Parathyroid adenoma (tissue), 2 donors: ENCODE measurements around the gene VAV3.

Experiments used
- H2AFZ ChIP-seq: fragments of 300-600 bp; sonication (generic); one replicate; pipeline ENCODE4 v1.7.0; 2017; ENCODE audit warnings: antibody characterized with exemption, mild to moderate bottlenecking
- H3K27ac ChIP-seq: fragments of 300-600 bp; sonication (generic); one replicate; pipeline ENCODE4 v1.7.0; 2017
- H3K27me3 ChIP-seq: fragments of 300-600 bp; sonication (generic); one replicate; pipeline ENCODE4 v1.7.0; 2017; ENCODE audit warnings: low read length; ENCODE audit not compliant: control insufficient read depth, insufficient read depth
- H3K36me3 ChIP-seq: fragments of 300-600 bp; sonication (generic); one replicate; pipeline ENCODE4 v1.7.0; 2017; ENCODE audit warnings: low read length; ENCODE audit not compliant: control insufficient read depth, insufficient read depth
- H3K4me1 ChIP-seq: fragments of 300-600 bp; sonication (generic); one replicate; pipeline ENCODE4 v1.7.0; 2017; ENCODE audit warnings: control low read depth
- H3K4me2 ChIP-seq: fragments of 300-600 bp; sonication (generic); one replicate; pipeline ENCODE4 v1.7.0; 2017; ENCODE audit warnings: low read length
- H3K4me3 ChIP-seq: fragments of 300-600 bp; sonication (generic); one replicate; pipeline ENCODE4 v1.7.0; 2017; ENCODE audit warnings: low read depth, low read length
- H3K79me2 ChIP-seq: fragments of 300-600 bp; sonication (generic); one replicate; pipeline ENCODE4 v1.7.0; 2017; ENCODE audit warnings: control low read depth
- H3K9ac ChIP-seq: fragments of 300-600 bp; sonication (generic); one replicate; pipeline ENCODE4 v1.7.0; 2017; ENCODE audit warnings: mild to moderate bottlenecking
- H3K9me3 ChIP-seq: fragments of 300-600 bp; sonication (generic); one replicate; pipeline ENCODE4 v1.7.0; 2017; ENCODE audit warnings: low read length; ENCODE audit not compliant: control insufficient read depth
- CTCF ChIP-seq: fragments of 300-600 bp; sonication (generic); IDR thresholded peaks from one replicate; pipeline ENCODE4 v1.7.0; 2017; ENCODE audit warnings: antibody characterized with exemption, mild to moderate bottlenecking
- donor health status: primary hyperparathyroidism.

Gene VAV3

GRCh38 chr1:107879346-107879745 lies 85.6 kb downstream of the VAV3 start:
- Histone ChIP-seq H2AFZ (no peak overlapping the region), H3K79me2 (no peaks in the 10 kb centered on the region), H3K27ac (no peak overlapping the region), H3K36me3 (no peaks in the 10 kb centered on the region), H3K9me3 (no peaks in the 10 kb centered on the region), H3K4me1 (no peaks in the 10 kb centered on the region), H3K27me3 (no peaks in the 10 kb centered on the region), H3K9ac (no peak overlapping the region), H3K4me2 (no peak overlapping the region), H3K4me3 (no peak overlapping the region)
- no peak for TF ChIP-seq CTCF

- Histone ChIP-seq H3K4me3 (no peak overlapping the region), H3K27ac (no peak overlapping the region), H3K4me2 (no peak overlapping the region), H3K36me3 (no peaks in the 10 kb centered on the region), H3K27me3 (no peaks in the 10 kb centered on the region), H3K9ac (no peak overlapping the region), H3K9me3 (no peaks in the 10 kb centered on the region), H2AFZ (no peak overlapping the region), H3K79me2 (no peaks in the 10 kb centered on the region), H3K4me1 (no peaks in the 10 kb centered on the region)
- TF ChIP-seq CTCF: no peak
Measured at GRCh38 chr1:107877745-107878144, 87.2 kb downstream of the VAV3 start.

DNA sequence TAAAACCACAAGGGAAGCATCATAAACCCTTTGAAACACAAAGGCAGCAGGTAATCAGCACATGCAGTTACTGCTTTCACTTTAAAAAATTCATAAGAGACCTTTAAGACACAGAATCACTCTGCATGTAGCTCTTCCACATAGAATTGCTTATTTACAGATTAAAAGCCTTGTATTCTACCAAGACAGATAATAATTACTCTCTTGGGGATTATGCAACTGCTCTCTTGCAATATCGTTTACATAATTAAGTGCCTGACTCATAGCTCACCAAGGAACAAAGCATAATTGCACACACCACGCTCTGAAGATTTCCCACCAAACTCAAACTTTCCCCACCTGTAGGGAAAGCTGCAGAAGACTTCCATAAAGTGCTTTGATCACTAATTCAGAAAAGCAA lies 87.9 kb downstream of the VAV3 start:
- Histone ChIP-seq H3K27me3 (no peaks in the 10 kb centered on the region), H3K27ac (no peak overlapping the region), H3K4me2 (no peak overlapping the region), H3K9me3 (no peaks in the 10 kb centered on the region), H3K79me2 (no peaks in the 10 kb centered on the region), H2AFZ (no peak overlapping the region), H3K4me1 (no peaks in the 10 kb centered on the region), H3K36me3 (no peaks in the 10 kb centered on the region), H3K4me3 (no peak overlapping the region), H3K9ac (no peak overlapping the region)
- no peak for TF ChIP-seq CTCF

GRCh38 chr1:107875689-107876088 lies 89.3 kb downstream of the VAV3 start:
- H3K79me2 ChIP-seq: no peaks in the 10 kb centered on the region
- H3K9ac ChIP-seq: no peak overlapping the region
- H3K4me3 ChIP-seq: no peak overlapping the region
- no peak overlapping the region for H3K27ac ChIP-seq
- H3K4me2 ChIP-seq: no peak overlapping the region
- H3K9me3 ChIP-seq: no peaks in the 10 kb centered on the region
- no peak overlapping the region for H2AFZ ChIP-seq
- no peaks in the 10 kb centered on the region for H3K36me3 ChIP-seq
- no peaks in the 10 kb centered on the region for H3K27me3 ChIP-seq
- H3K4me1 ChIP-seq: no peaks in the 10 kb centered on the region
- no peak for TF ChIP-seq CTCF

- no peaks in the 10 kb centered on the region for H3K9me3 ChIP-seq
- H3K36me3 ChIP-seq: no peaks in the 10 kb centered on the region
- H3K27ac ChIP-seq: no peak overlapping the region
- no peak overlapping the region for H3K4me3 ChIP-seq
- no peaks in the 10 kb centered on the region for H3K27me3 ChIP-seq
- no peak overlapping the region for H3K4me2 ChIP-seq
- H3K4me1 ChIP-seq: no peaks in the 10 kb centered on the region
- no peak for TF ChIP-seq CTCF
- no peak overlapping the region for H2AFZ ChIP-seq
- no peak overlapping the region for H3K9ac ChIP-seq
- H3K79me2 ChIP-seq: no peaks in the 10 kb centered on the region
Measured at GRCh38 chr1:107874221-107874620, 90.8 kb downstream of the VAV3 start.
